ENCODE data around the gene PAN3. TPM values are rescaled to one million over a fixed set of nuclear protein-coding genes. Genes with fewer than 3 reads are reported as not detected.

The PAN3 gene
- total and polyA plus RNA-seq, 2 experiments from 2014 or later = 16.7 to 17.3 TPM

DNA sequence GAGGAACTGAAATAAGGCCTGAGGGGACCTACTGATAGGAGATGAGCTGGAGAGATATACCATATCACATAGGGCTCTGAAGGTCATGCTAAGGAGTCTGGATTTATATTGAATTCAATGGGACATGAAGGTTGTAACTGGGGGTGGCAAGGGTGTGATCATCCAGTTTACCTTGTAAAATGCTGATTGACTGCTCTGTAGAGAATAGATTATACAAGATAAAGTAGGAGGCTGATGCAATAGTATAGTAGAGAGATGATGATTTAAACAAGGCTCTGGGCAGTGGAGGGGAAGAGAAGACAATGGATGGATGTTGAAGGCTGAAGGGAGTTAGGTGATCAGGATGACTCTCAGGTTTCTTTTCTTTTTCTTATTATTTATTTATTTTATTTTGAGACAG is 18.0 kb upstream of the PAN3 start:
- no peak overlapping the region for H3K4me3 ChIP-seq
- no peaks in the 10 kb centered on the region for H3K4me1 ChIP-seq (ENCODE audit: insufficient read depth)
- in situ Hi-C loops (cut with MboI) = no loop called here
- no peak overlapping the region for H3K4me2 ChIP-seq (ENCODE audit: unreplicated experiment)
- H3K27ac ChIP-seq = no peak overlapping the region
- H3F3A ChIP-seq (ENCODE audit: insufficient read depth) = no peaks in the 10 kb centered on the region
- DNase-seq = no peak
- H3K36me3 ChIP-seq (ENCODE audit: low read depth) = no peaks in the 10 kb centered on the region
- no peaks in the 10 kb centered on the region for H4K20me1 ChIP-seq (ENCODE audit: insufficient read depth)
- no peaks in the 10 kb centered on the region for H3K9me3 ChIP-seq (ENCODE audit: low read depth)
- no peak for TF ChIP-seq EZH2phosphoT487 (IDR thresholded peaks at IDR 0.05; ENCODE audit: insufficient read depth, low read depth)
- no peak for TF ChIP-seq EZH2 (IDR thresholded peaks at IDR 0.05; ENCODE audit: insufficient read depth, poor library complexity, severe bottlenecking)
- no peak overlapping the region for H3K9ac ChIP-seq
- no peaks in the 10 kb centered on the region for H3K9me2 ChIP-seq (ENCODE audit: insufficient read depth)
- peaks cover 15% of the 10 kb centered on the region; the same call in 1 of the 2 replicates for H3K27me3 ChIP-seq (replicated peaks; ENCODE audit: insufficient read depth)
- no peak overlapping the region for H2AFZ ChIP-seq
- H3K79me2 ChIP-seq (ENCODE audit: insufficient read depth) = no peaks in the 10 kb centered on the region

DNA sequence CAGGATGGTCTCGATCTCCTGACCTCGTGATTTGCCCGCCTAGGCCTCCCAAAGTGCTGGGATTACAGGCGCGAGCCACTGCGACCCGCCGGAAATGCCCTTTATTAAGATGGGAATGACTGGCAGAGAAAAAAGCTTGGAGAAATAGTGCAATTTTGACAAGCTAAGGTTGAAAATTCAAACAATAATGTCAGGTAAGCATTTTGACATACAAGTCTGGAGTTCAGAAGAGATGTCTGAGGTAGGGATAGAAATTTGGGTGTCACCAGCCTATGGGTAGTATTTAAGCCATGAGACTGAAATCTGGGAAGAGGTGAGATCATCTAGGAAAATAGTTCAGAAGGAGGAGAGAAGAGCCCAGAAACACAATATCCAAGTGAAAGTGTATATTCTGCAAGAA is 17.1 kb upstream of the PAN3 start:
- Histone ChIP-seq H4K20me1 (ENCODE audit: insufficient read depth) (no peaks in the 10 kb centered on the region), H3K4me1 (ENCODE audit: insufficient read depth) (no peaks in the 10 kb centered on the region), H3K9me3 (ENCODE audit: low read depth) (no peaks in the 10 kb centered on the region), H3K27me3 (replicated peaks; ENCODE audit: insufficient read depth) (peaks cover 12% of the 10 kb centered on the region; the same call in 1 of the 2 replicates), H3K9me2 (ENCODE audit: insufficient read depth) (no peaks in the 10 kb centered on the region), H3K4me3 (no peak overlapping the region), H3K4me2 (ENCODE audit: unreplicated experiment) (no peak overlapping the region), H2AFZ (no peak overlapping the region), H3F3A (ENCODE audit: insufficient read depth) (no peaks in the 10 kb centered on the region), H3K36me3 (ENCODE audit: low read depth) (no peaks in the 10 kb centered on the region), H3K27ac (no peak overlapping the region), H3K9ac (no peak overlapping the region), H3K79me2 (ENCODE audit: insufficient read depth) (no peaks in the 10 kb centered on the region)
- in situ Hi-C loops (cut with MboI) = no loop called here
- TF ChIP-seq EZH2 (IDR thresholded peaks at IDR 0.05; ENCODE audit: insufficient read depth, poor library complexity, severe bottlenecking) (no peak), EZH2phosphoT487 (IDR thresholded peaks at IDR 0.05; ENCODE audit: insufficient read depth, low read depth) (no peak)
- DNase-seq = no peak
- 82% methylated on average over 8 of the region's 8 CpGs for WGBS, 2 experiments (ENCODE audit: low coverage in 1 of 2, low lambda C conversion rate in 2 of 2, missing lambda C conversion rate in 2 of 2)

DNA sequence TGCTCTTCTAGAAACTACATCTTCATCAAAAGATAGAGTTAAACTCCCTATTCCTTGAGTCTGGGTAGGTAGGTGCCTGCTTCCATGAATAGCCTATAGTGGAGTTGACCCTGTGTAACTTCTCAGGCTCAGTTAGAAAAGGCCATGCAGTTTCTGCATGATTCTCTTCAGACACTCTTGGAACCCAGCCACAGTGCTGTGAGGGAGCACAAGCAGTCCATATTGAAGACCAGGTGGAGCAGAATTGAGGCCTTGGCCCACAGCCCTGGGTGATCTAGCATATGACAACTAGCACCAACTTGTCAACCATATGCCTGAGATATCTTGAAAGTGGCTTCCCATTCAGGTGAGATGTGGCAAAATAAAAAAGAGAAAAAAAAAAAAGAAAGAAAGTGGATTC is 10.3 kb upstream of the PAN3 start:
- no peak overlapping the region for H3K4me3 ChIP-seq

GRCh38 chr13:28128926-28129325 is 9.4 kb upstream of the PAN3 start:
- H2AFZ ChIP-seq = no peak overlapping the region
- H3K9ac ChIP-seq = no peak overlapping the region
- H3K36me3 ChIP-seq (ENCODE audit: low read depth) = no peaks in the 10 kb centered on the region
- no peak overlapping the region for H3K4me2 ChIP-seq (ENCODE audit: unreplicated experiment)
- no peaks in the 10 kb centered on the region for H3K4me1 ChIP-seq (ENCODE audit: insufficient read depth)
- H3K79me2 ChIP-seq (ENCODE audit: insufficient read depth) = no peaks in the 10 kb centered on the region
- H3K27ac ChIP-seq = no peak overlapping the region
- no peaks in the 10 kb centered on the region for H4K20me1 ChIP-seq (ENCODE audit: insufficient read depth)
- H3F3A ChIP-seq (ENCODE audit: insufficient read depth) = no peaks in the 10 kb centered on the region
- TF ChIP-seq EZH2 (IDR thresholded peaks at IDR 0.05; ENCODE audit: insufficient read depth, poor library complexity, severe bottlenecking) = no peak
- TF ChIP-seq EZH2phosphoT487 (IDR thresholded peaks at IDR 0.05; ENCODE audit: insufficient read depth, low read depth) = no peak
- H3K9me3 ChIP-seq (ENCODE audit: low read depth) = no peaks in the 10 kb centered on the region
- DNase-seq = no peak
- in situ Hi-C loops (cut with MboI) = no loop called here
- H3K27me3 ChIP-seq (replicated peaks; ENCODE audit: insufficient read depth) = no peaks in the 10 kb centered on the region
- no peak overlapping the region for H3K4me3 ChIP-seq
- H3K9me2 ChIP-seq (ENCODE audit: insufficient read depth) = no peaks in the 10 kb centered on the region

More for the DNA sequence above, 10.3 kb upstream of the PAN3 start:
- Histone ChIP-seq H3K27ac (no peak overlapping the region), H3K36me3 (ENCODE audit: low read depth) (no peaks in the 10 kb centered on the region), H3K4me2 (ENCODE audit: unreplicated experiment) (no peak overlapping the region), H3K9me3 (ENCODE audit: low read depth) (no peaks in the 10 kb centered on the region), H3K79me2 (ENCODE audit: insufficient read depth) (no peaks in the 10 kb centered on the region), H4K20me1 (ENCODE audit: insufficient read depth) (no peaks in the 10 kb centered on the region), H3K27me3 (replicated peaks; ENCODE audit: insufficient read depth) (no peaks in the 10 kb centered on the region), H3F3A (ENCODE audit: insufficient read depth) (no peaks in the 10 kb centered on the region), H3K9me2 (ENCODE audit: insufficient read depth) (no peaks in the 10 kb centered on the region), H3K4me1 (ENCODE audit: insufficient read depth) (no peaks in the 10 kb centered on the region), H2AFZ (no peak overlapping the region), H3K9ac (no peak overlapping the region)
- no peak for TF ChIP-seq EZH2 (IDR thresholded peaks at IDR 0.05; ENCODE audit: insufficient read depth, poor library complexity, severe bottlenecking)
- no peak for TF ChIP-seq EZH2phosphoT487 (IDR thresholded peaks at IDR 0.05; ENCODE audit: insufficient read depth, low read depth)
- DNase-seq = no peak
- in situ Hi-C loops (cut with MboI) = no loop called here

- Histone ChIP-seq H3K9me2 (ENCODE audit: insufficient read depth) (no peaks in the 10 kb centered on the region), H4K20me1 (ENCODE audit: insufficient read depth) (no peaks in the 10 kb centered on the region), H3K4me2 (ENCODE audit: unreplicated experiment) (no peak overlapping the region), H2AFZ (no peak overlapping the region), H3F3A (ENCODE audit: insufficient read depth) (no peaks in the 10 kb centered on the region), H3K79me2 (ENCODE audit: insufficient read depth) (no peaks in the 10 kb centered on the region), H3K36me3 (ENCODE audit: low read depth) (no peaks in the 10 kb centered on the region), H3K9me3 (ENCODE audit: low read depth) (no peaks in the 10 kb centered on the region), H3K9ac (no peak overlapping the region), H3K27me3 (replicated peaks; ENCODE audit: insufficient read depth) (no peaks in the 10 kb centered on the region), H3K4me3 (no peak overlapping the region), H3K4me1 (ENCODE audit: insufficient read depth) (no peaks in the 10 kb centered on the region), H3K27ac (no peak overlapping the region)
- in situ Hi-C loops (cut with MboI) = no loop called here
- no peak for DNase-seq
- TF ChIP-seq EZH2 (IDR thresholded peaks at IDR 0.05; ENCODE audit: insufficient read depth, poor library complexity, severe bottlenecking) (no peak), EZH2phosphoT487 (IDR thresholded peaks at IDR 0.05; ENCODE audit: insufficient read depth, low read depth) (no peak)
- WGBS, 2 experiments (ENCODE audit: low coverage in 1 of 2, low lambda C conversion rate in 2 of 2, missing lambda C conversion rate in 2 of 2) = 53 to 56% methylated on average over 5 of the region's 5 CpGs
Observed at GRCh38 chr13:28129911-28130693, 8.2 kb upstream of the PAN3 start.
